GM21529 (cell line): Measurements from ENCODE around the gene REEP6.

Experiments used
- ATAC-seq: cut with Tn5 transposase; IDR thresholded peaks from one replicate; pipeline ENCODE4 v1.9.1; 2021; ENCODE audit not compliant: unreplicated experiment

The REEP6 gene

GRCh38 chr19:1456121-1456900 lies 34.7 kb upstream of the REEP6 start:
- no peak for ATAC-seq

DNA sequence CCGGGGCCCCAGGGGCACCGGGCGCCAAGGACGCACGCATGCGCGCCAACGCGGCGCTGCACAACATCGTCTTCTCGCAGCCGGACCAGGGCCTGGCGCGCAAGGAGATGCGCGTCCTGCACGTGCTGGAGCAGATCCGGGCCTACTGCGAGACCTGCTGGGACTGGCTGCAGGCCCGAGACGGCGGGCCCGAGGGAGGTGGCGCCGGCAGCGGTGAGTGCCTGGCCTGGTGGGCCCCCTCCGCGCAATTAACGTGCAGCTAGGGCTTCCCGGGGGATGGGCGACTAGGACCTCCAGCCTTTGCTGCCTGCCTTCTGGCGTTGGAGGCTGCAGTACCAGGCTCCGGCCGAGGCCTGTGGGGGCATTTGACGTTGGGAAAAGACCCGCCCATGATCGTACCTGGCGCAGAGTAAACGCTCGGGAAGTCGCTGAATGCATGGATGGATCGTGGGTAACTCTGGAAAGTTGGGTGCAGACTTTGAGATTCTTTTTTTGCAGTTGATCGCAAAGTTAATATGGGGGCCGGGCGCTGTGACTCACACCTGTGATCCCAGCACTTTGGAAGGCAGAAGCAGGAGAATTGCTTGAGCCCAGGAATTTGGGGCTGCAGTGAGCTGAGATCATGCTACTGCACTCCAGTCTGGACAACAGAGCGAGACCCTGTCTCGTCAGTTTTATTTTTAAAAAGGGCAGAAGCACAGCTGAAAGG lies 33.8 kb upstream of the REEP6 start:
- ATAC-seq: no peak

DNA sequence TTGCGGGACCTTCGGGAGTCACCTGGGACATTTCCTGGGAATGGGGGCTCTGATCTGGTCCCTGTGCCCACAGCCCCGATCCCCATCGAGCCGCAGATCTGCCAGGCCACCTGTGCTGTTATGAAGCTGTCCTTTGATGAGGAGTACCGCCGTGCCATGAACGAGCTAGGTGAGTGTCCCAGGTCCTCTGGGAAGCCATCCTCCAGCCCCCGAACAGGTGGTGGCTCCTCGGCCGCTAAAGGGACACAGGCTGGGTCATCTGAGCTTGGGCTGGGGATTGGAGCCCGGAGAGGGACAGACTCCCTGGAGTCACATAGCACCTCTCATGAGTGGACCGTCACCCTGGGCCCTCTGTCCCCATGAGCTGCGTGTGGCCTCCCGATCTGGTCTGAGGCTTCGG lies 33.1 kb upstream of the REEP6 start:
- no peak for ATAC-seq

- no peak for ATAC-seq
Measured at GRCh38 chr19:1459479-1459878, 31.5 kb upstream of the REEP6 start.

DNA sequence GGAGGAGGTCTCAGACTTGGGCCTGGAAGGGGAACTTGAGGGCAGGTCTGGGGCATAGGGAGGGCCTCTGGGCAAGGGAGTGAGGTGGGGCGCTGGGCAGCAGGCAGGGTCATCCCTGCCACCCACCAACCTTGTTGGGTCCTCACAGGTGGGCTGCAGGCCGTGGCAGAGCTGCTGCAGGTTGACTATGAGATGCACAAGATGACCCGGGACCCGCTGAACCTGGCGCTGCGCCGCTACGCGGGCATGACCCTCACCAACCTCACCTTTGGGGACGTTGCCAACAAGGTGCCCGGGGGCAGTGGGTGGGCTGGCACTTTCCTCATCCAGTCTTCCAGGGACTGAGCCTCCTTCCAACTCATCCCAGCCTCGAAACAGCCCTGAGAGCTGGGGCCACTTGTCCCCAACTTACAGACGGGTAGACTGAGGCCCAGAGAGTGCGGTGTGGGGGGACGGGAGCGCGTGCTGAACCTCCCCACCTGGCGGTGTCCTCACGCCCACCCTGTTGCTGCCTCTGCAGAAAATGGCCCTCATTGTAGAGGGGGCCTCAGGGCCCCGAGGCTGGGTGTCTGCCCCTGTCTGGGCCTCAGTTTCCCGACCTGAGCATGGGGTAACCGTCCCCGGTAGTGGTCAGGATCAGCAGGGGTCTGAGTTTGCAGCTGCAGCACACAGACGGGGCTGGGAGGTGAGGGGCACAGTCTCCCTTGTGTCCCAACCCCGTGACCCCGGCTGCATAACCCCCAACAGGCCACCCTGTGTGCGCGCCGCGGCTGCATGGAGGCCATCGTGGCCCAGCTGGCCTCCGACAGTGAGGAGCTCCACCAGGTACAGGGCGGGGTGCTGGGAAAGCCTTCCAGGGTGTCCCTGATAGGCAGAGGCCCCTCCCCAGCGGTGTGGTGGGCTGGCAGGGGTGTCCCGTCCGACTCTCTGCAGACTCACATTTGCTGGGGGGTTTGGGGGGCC lies 30.7 kb upstream of the REEP6 start:
- ATAC-seq: no peak

DNA sequence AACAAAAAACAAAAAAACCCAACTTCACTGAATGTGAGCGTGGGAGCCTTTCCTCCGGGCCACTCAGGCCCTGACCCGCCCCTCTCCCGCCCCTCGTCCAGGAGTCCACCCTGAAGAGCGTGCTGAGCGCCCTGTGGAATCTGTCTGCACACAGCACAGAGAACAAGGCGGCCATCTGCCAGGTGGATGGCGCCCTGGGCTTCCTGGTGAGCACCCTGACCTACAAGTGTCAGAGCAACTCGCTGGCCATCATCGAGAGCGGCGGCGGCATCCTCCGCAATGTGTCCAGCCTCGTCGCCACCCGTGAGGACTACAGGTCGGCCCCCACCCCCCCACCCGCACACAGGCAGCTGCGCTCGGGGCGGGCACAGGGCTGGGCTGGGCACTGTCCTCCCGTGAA lies 29.1 kb upstream of the REEP6 start:
- no peak for ATAC-seq

DNA sequence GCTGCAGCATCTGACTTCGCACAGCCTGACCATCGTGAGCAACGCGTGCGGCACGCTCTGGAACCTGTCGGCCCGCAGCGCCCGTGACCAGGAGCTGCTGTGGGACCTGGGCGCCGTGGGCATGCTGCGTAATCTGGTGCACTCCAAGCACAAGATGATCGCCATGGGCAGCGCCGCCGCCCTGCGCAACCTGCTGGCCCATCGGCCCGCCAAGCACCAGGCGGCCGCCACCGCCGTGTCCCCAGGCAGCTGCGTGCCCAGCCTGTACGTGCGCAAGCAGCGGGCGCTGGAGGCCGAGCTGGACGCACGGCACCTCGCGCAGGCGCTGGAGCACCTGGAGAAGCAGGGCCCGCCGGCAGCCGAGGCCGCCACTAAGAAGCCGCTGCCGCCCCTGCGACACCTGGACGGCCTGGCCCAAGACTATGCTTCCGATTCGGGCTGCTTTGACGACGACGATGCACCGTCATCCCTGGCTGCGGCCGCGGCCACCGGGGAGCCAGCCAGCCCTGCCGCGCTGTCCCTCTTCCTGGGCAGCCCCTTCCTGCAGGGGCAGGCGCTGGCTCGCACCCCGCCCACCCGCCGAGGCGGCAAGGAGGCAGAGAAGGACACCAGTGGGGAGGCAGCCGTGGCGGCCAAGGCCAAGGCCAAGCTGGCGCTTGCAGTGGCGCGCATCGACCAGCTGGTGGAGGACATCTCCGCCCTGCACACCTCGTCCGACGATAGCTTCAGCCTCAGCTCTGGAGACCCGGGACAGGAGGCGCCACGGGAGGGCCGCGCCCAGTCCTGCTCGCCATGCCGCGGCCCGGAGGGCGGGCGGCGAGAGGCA lies 25.6 kb upstream of the REEP6 start:
- ATAC-seq: no peak

DNA sequence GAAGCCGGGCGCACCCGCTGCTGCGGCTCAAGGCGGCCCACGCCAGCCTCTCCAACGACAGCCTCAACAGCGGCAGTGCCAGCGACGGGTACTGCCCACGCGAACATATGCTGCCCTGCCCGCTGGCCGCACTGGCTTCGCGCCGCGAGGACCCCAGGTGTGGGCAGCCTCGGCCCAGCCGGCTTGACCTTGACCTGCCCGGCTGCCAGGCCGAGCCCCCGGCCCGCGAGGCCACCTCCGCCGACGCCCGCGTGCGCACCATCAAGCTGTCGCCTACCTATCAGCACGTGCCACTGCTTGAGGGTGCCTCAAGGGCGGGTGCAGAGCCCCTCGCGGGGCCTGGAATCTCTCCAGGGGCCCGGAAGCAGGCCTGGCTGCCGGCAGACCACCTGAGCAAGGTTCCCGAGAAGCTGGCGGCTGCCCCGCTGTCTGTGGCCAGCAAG lies 24.9 kb upstream of the REEP6 start:
- no peak for ATAC-seq

GRCh38 chr19:1466461-1467214 lies 24.3 kb upstream of the REEP6 start:
- ATAC-seq: no peak

DNA sequence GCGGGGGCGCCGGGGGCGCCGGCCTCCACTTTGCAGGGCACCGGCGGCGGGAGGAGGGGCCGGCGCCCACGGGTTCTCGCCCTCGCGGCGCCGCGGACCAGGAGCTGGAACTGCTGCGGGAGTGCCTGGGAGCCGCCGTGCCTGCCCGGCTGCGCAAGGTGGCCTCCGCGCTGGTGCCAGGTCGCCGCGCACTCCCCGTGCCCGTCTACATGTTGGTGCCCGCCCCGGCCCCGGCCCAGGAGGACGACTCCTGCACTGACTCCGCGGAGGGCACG lies 23.8 kb upstream of the REEP6 start:
- ATAC-seq: no peak

DNA sequence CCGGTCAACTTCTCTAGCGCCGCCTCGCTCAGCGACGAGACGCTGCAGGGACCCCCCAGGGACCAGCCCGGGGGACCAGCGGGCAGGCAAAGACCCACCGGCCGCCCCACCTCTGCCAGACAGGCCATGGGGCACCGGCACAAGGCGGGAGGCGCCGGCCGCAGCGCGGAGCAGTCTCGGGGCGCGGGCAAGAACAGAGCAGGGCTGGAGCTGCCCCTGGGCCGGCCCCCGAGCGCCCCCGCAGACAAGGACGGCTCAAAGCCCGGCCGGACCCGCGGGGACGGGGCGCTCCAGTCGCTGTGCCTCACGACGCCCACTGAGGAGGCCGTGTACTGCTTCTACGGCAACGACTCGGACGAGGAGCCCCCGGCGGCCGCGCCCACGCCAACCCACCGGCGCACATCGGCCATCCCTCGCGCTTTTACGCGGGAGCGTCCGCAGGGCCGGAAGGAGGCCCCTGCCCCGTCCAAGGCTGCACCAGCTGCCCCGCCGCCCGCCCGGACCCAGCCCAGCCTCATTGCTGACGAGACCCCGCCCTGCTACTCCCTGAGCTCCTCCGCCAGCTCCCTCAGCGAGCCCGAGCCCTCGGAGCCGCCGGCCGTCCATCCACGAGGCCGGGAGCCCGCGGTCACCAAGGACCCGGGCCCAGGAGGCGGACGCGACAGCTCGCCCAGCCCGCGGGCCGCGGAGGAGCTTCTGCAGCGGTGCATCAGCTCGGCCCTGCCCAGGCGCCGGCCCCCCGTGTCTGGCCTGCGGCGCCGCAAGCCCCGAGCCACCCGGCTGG lies 23.3 kb upstream of the REEP6 start:
- ATAC-seq: no peak

- no peak for ATAC-seq
Measured at GRCh38 chr19:1468274-1468820, 22.6 kb upstream of the REEP6 start.

DNA sequence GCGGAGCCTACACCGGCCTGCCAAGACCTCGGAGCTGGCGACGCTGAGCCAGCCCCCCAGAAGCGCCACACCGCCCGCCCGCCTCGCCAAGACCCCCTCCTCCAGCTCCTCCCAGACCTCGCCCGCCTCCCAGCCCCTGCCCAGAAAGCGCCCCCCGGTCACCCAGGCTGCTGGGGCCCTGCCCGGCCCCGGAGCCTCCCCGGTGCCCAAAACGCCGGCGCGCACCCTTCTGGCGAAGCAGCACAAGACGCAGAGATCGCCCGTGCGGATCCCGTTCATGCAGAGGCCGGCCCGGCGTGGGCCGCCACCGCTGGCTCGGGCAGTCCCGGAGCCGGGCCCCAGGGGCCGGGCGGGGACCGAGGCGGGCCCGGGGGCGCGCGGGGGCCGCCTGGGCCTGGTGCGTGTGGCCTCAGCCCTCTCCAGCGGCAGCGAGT lies 22.1 kb upstream of the REEP6 start:
- ATAC-seq: no peak

DNA sequence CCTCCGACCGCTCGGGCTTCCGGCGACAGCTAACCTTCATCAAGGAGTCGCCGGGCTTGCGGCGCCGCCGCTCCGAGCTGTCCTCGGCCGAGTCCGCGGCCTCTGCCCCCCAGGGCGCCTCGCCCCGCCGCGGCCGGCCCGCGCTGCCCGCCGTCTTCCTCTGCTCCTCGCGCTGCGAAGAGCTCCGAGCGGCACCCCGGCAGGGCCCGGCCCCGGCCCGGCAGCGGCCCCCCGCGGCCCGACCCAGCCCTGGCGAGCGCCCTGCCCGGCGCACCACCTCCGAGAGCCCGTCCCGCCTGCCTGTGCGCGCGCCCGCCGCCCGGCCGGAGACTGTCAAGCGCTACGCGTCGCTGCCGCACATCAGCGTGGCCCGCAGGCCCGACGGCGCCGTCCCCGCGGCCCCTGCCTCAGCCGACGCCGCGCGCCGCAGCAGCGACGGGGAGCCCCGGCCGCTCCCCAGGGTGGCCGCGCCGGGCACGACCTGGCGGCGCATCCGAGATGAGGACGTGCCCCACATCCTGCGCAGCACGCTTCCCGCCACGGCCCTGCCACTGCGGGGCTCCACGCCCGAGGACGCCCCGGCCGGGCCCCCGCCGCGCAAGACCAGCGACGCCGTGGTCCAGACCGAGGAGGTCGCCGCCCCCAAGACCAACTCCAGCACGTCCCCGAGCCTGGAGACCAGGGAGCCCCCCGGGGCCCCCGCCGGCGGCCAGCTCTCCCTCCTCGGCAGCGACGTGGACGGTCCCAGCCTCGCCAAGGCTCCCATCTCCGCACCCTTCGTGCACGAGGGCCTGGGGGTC lies 21.5 kb upstream of the REEP6 start:
- no peak for ATAC-seq

- no peak for ATAC-seq
Measured at GRCh38 chr19:1470055-1470304, 21.0 kb upstream of the REEP6 start.

GRCh38 chr19:1470305-1471009 lies 20.5 kb upstream of the REEP6 start:
- ATAC-seq: no peak

GRCh38 chr19:1471010-1471514 lies 19.9 kb upstream of the REEP6 start:
- no peak for ATAC-seq
